Transverse colon (tissue), 4 donors: ENCODE measurements around the gene AMFR. TPM values are rescaled to one million over a fixed set of nuclear protein-coding genes. Genes with fewer than 3 reads are reported as not detected.

Experiments
- DNase-seq: peaks from one replicate; pipeline ENCODE4 v3.0.0-alpha.2; 2019
- H3K27ac ChIP-seq, 4 donors: fragments of 200-600 bp; sonication (generic); 2 replicates each; pipeline ENCODE4 v1.5.1; 2016 to 2018; ENCODE audit warnings: inconsistent platforms in 4 of 4
- H3K27me3 ChIP-seq: fragments of 200-600 bp; sonication (generic); 2 replicates; pipeline ENCODE4 v1.5.1; 2017; ENCODE audit warnings: inconsistent platforms
- H3K36me3 ChIP-seq, 4 donors: fragments of 200-600 bp; sonication (generic); 2 replicates each; pipeline ENCODE4 v1.5.1; 2017 to 2019; ENCODE audit warnings: inconsistent platforms in 4 of 4
- H3K4me1 ChIP-seq, 4 donors: fragments of 200-600 bp; sonication (generic); 2 replicates each; pipeline ENCODE4 v1.5.1; 2017 to 2020; ENCODE audit warnings: inconsistent platforms in 4 of 4
- H3K4me3 ChIP-seq, 4 donors: fragments of 200-600 bp; sonication (generic); 1 replicate in 1 of 4; 2 replicates in 3 of 4; pipeline versions ENCODE4 v1.5.1 to v1.6.1; 2017 to 2019; ENCODE audit warnings: inconsistent platforms in 4 of 4
- H3K9me3 ChIP-seq, 2 donors: fragments of 200-600 bp; sonication (generic); 2 replicates each; pipeline ENCODE4 v1.5.1; 2017 to 2019; ENCODE audit warnings: inconsistent platforms in 2 of 2
- EP300 ChIP-seq: sonication (generic); formaldehyde crosslinking; IDR thresholded peaks from one replicate; pipeline ENCODE4 v1.6.1; 2017; ENCODE audit warnings: antibody characterized with exemption, low read depth
- POLR2A ChIP-seq: fragments of 450-650 bp; IDR thresholded peaks from one replicate; pipeline ENCODE4 v1.6.1; 2016; ENCODE audit warnings: antibody characterized with exemption, mild to moderate bottlenecking, moderate library complexity
- POLR2AphosphoS5 ChIP-seq, 3 donors: sonication (generic); formaldehyde crosslinking; IDR thresholded peaks; one replicate each; pipeline ENCODE4 v1.6.1; 2016; ENCODE audit warnings: antibody characterized with exemption in 3 of 3
- WGBS, 2 donors: methylation state at CpG; one replicate each; pipeline ENCODE4 v1.1.5; 2018; ENCODE audit warnings: low coverage in 1 of 2; 5-methylcytosine and 5-hydroxymethylcytosine counted together
- in situ Hi-C, 4 donors: fragments of 200-750 bp; cut with MboI; loops; one replicate each; pipeline versions ENCODE4 v1.15.0 to v1.15.1; 2017; ENCODE audit warnings: low sequenced_read_pairs in 3 of 4, low pct_ligation_motif_present in 1 of 4, low pct_unique_long_range_greater_than_20kb in 1 of 4
- intact Hi-C: fragments of 100-400 bp; cut with DNase I; formaldehyde crosslinking; loops from one replicate; pipeline ENCODE4 v1.15.1; 2023; ENCODE audit warnings: low total_unique reads
- total RNA-seq, 4 donors: library from RNA; depleted of rRNA; stranded (reverse); fragments of >200 nt; gene quantifications; one replicate each; pipeline ENCODE4 v1.1.0, GENCODE V29; 2016
- TF ChIP-seq, protein P1 (sequence below), 5 experiments: fragments of 200-600 bp in 3 of 5; fragments of 450-650 bp in 2 of 5; sonication (generic) in 3 of 5; IDR thresholded peaks; 1 replicate in 2 of 5; 2 replicates in 3 of 5; pipeline ENCODE4 v1.5.1; 2016 to 2017; ENCODE audit warnings: antibody characterized with exemption in 5 of 5, inconsistent platforms in 3 of 5, mild to moderate bottlenecking in 2 of 5, moderate library complexity in 1 of 5

AMFR gene
- total RNA-seq, 4 donors from 2014 or later = 60.7 to 156 (median 114) TPM

DNA sequence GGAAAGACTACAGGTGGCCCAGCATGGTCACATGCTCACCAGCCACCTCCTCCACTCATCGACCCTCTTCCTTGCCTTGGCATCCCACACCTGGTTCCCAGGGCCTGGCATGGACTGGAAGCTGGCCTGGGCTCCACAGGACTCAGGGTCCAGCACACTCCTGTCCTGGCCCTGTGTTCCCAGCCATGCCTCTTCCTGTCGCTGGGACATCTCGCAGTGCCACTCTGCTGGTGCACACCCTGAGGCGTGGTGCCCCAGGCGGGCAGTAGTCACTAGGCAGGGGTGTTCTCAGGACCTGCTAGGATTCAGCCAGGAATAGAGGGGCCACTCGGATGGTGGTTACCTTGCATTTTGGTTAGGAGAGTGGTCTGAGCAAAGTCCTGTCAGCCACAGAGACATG is 99.4 kb downstream of the AMFR start:
- in situ Hi-C loops = no loop called here
- TF ChIP-seq POLR2A = no peak
- TF ChIP-seq POLR2AphosphoS5 (IDR thresholded peaks at IDR 0.05) = no peak
- no peak for TF ChIP-seq EP300
- TF ChIP-seq, protein P1, sequence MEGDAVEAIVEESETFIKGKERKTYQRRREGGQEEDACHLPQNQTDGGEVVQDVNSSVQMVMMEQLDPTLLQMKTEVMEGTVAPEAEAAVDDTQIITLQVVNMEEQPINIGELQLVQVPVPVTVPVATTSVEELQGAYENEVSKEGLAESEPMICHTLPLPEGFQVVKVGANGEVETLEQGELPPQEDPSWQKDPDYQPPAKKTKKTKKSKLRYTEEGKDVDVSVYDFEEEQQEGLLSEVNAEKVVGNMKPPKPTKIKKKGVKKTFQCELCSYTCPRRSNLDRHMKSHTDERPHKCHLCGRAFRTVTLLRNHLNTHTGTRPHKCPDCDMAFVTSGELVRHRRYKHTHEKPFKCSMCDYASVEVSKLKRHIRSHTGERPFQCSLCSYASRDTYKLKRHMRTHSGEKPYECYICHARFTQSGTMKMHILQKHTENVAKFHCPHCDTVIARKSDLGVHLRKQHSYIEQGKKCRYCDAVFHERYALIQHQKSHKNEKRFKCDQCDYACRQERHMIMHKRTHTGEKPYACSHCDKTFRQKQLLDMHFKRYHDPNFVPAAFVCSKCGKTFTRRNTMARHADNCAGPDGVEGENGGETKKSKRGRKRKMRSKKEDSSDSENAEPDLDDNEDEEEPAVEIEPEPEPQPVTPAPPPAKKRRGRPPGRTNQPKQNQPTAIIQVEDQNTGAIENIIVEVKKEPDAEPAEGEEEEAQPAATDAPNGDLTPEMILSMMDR (IDR thresholded peaks at IDR 0.05) = no peak
- WGBS, 2 donors = 80% methylated on average over 6 of the region's 6 CpGs; no CpG with 5 or more reads in 1 of the 2 donors

DNA sequence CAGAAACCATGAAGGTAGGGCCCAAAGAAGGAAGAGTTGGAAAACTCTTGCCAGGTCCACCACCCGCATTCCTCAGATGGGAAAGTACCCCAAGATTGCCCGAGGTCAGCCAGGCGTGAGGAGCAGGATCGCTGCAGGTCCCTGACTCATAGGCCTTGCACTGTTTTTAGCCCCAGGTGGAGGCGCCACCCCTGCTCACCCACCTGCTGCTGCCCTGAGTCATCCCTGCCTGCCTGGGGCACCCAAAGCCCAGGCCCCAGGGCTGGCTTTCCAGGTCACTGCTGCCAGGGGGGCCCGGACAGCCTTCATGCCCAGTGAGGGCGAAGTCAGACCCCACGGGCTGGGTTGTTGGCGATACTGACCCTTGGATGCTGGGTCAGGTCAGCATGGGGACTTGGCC is 100.9 kb downstream of the AMFR start:
- DNase-seq = no peak
- H3K4me1 ChIP-seq = no peaks in the 10 kb centered on the region
- no peak overlapping the region for H3K4me3 ChIP-seq
- in situ Hi-C loops = loop anchor here in 1 of 4 donors (25.0 kb wide), 1 partner anchor 287 kb away; no protein-coding TSS in a partner anchor
- intact Hi-C loops = loop anchor here (10.0 kb wide), 1 partner anchor 280 kb away; no protein-coding TSS in a partner anchor
- H3K27ac ChIP-seq = no peak overlapping the region
- no peak for TF ChIP-seq POLR2A
- TF ChIP-seq EP300 = no peak
- no peak for TF ChIP-seq POLR2AphosphoS5 (IDR thresholded peaks at IDR 0.05)
- TF ChIP-seq, protein P1 (IDR thresholded peaks at IDR 0.05) = no peak
- no peaks in the 10 kb centered on the region for H3K27me3 ChIP-seq
- no peaks in the 10 kb centered on the region for H3K9me3 ChIP-seq
- 67% methylated on average over 6 of the region's 9 CpGs; no CpG with 5 or more reads in 1 of the 2 donors for WGBS, 2 donors
- no peaks in the 10 kb centered on the region for H3K36me3 ChIP-seq

More for the DNA sequence above, 99.4 kb downstream of the AMFR start:
- intact Hi-C loops = loop anchor here (10.0 kb wide), 1 partner anchor 281 kb away; no protein-coding TSS in a partner anchor
- Histone ChIP-seq H3K36me3 (no peaks in the 10 kb centered on the region), H3K27ac (no peak overlapping the region), H3K27me3 (no peaks in the 10 kb centered on the region), H3K4me1 (no peaks in the 10 kb centered on the region), H3K4me3 (no peak overlapping the region), H3K9me3 (no peaks in the 10 kb centered on the region)
- DNase-seq = no peak

DNA sequence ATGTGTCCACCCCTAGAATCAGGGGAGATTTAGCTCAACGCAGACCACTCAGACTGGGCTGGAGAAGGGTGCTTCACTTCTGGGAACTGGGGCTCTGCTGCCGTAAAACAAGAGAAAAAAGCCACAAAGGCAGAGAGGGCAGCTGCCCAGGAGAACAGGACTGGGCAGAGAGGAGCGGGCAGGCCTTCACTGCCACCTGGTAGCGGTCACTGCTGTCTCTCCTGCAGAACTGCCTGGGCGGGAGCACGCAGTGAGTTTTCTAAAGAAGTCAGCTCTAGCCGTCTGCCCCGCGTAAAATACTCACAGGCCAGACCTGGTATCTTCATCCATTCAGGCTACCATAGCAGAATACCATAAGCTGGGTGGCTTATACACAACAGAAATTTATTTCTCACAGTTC is 103.8 kb downstream of the AMFR start:
- peaks cover 0 to 10% (median 3%) of the 10 kb centered on the region in 4 donors for H3K4me1 ChIP-seq
- intact Hi-C loops (loop anchor here (10.0 kb wide), 1 partner anchor 277 kb away; no protein-coding TSS in a partner anchor), in situ Hi-C loops (loop anchor here in 1 of 4 donors (25.0 kb wide), 1 partner anchor 284 kb away; no protein-coding TSS in a partner anchor)
- H3K36me3 ChIP-seq = no peaks in the 10 kb centered on the region
- WGBS, 2 donors = 84% methylated on average over 9 of the region's 9 CpGs; no CpG with 5 or more reads in 1 of the 2 donors
- H3K9me3 ChIP-seq = no peaks in the 10 kb centered on the region
- no peak for TF ChIP-seq POLR2AphosphoS5 (IDR thresholded peaks at IDR 0.05)
- no peak for TF ChIP-seq POLR2A
- TF ChIP-seq, protein P1 (IDR thresholded peaks at IDR 0.05) = no peak
- TF ChIP-seq EP300 = no peak
- DNase-seq = no peak
- H3K27ac ChIP-seq = no peak overlapping the region
- no peaks in the 10 kb centered on the region for H3K27me3 ChIP-seq
- H3K4me3 ChIP-seq = no peak overlapping the region

DNA sequence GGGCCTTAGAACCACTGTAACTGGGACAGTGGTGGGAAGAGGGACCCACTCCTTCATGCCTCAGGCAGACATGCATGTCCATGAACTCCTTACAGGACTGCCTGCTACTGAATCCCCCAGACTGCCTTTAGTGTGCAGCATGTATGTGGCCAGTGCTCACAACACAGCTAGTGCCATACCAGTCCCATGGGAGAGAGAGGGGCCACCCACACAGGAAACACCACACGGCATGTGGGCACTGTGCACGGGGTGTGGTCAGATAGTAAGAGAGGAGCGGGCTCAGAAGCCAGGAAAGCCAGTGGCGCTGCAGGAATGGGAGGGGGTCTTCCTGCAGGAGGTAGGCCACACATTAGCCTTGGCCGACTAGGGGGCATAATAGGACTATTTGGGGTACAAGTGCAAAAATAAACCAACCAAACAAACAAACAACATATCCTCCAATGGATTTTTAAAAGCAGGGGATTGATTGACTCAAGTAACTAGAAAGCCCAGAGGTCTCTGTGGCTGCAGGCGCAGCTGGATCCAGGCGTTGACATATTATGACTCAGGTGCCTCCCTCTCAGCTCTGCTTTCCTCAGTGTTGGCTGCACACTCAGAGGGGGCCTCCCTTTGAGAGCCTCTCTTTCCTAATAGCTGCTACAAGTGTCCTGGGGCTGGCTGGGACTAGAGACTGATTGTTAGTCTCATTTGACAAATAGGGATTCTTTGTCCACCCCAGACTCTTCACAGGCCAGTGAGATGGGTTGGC is 104.4 kb downstream of the AMFR start:
- Histone ChIP-seq H3K9me3 (no peaks in the 10 kb centered on the region), H3K27ac (no peak overlapping the region), H3K27me3 (no peaks in the 10 kb centered on the region), H3K4me3 (no peak overlapping the region), H3K36me3 (no peaks in the 10 kb centered on the region), H3K4me1 (peaks cover 0 to 10% (median 3%) of the 10 kb centered on the region in 4 donors)
- no peak for TF ChIP-seq POLR2AphosphoS5 (IDR thresholded peaks at IDR 0.05)
- TF ChIP-seq POLR2A = no peak
- TF ChIP-seq EP300 = no peak
- TF ChIP-seq, protein P1 (IDR thresholded peaks at IDR 0.05) = no peak
- no peak for DNase-seq
- intact Hi-C loops = loop anchor here (10.0 kb wide), 1 partner anchor 276 kb away; no protein-coding TSS in a partner anchor
- 60 to 79% methylated on average over 2 to 7 of the region's 7 CpGs for WGBS, 2 donors
- in situ Hi-C loops = loop anchor here in 1 of 4 donors (25.0 kb wide), 1 partner anchor 284 kb away; no protein-coding TSS in a partner anchor
